ENCODE data around the gene NR4A1. TPM values are rescaled to one million over a fixed set of nuclear protein-coding genes. Genes with fewer than 3 reads are reported as not detected.

The NR4A1 gene
- total RNA-seq, 1 donor from 2014 or later: 2.3 TPM

DNA sequence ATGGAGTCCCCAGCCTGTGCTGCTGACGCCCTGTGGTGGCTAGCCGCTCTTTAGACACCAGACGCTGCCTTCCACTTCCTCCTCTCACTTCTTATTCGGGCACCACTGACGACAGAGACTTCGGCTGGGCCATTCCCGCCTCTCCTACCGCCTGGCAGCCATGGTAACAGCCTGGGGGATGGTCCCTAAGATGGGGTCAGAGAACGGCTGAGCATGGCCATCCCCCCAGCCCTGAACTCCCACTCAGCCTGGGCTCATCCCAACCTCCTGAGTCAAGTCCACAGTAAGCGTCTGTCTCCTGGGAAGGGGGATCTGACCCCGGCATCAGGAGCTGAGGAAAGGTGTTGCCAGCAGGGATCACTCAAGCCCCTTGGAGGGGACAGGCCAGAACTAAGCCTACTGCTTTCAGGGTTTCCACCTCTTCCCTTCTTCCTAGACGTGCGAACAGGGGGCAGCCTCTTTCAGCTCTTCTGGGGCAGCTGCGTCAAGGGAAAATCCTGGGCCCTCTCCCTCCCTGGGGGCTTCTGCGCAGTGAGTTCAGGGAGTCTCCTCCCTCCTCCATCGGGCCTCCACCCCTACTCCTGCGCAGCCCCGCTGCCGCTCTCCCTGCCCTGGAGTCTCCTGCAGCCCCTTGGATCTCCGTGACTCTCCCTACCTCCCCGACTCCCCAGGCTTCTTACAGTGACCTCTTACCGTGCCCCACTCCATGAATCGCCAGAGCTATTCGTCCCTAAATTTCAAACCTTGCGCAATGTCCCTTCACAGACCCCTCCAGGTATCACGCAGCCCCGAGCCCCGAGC, 45.1 kb upstream of the NR4A1 start:
- Histone ChIP-seq H3K4me3 (ENCODE audit: insufficient read depth, low read depth, low read length) (peak overlapping the region; percentile 23), H3K27me3 (ENCODE audit: insufficient read depth, low read length) (peaks cover 7% of the 10 kb centered on the region), H3K27ac (ENCODE audit: low read depth, low read length) (no peak overlapping the region), H3K4me1 (ENCODE audit: insufficient read depth, low read length) (peaks cover 21% of the 10 kb centered on the region), H3K4me2 (ENCODE audit: low read length) (peak overlapping the region; percentile 91), H3K9ac (ENCODE audit: low read length) (peak overlapping the region; percentile 31), H2AFZ (ENCODE audit: low read depth, low read length) (no peak overlapping the region), H4K20me1 (ENCODE audit: insufficient read depth, low read length) (peaks cover 11% of the 10 kb centered on the region), H3K79me2 (ENCODE audit: insufficient read depth, low read length) (no peaks in the 10 kb centered on the region), H3K36me3 (ENCODE audit: insufficient read depth, low read length) (no peaks in the 10 kb centered on the region), H3K9me3 (ENCODE audit: insufficient read depth, low read depth, low read length) (no peaks in the 10 kb centered on the region)
- H3K4me3 Mint-ChIP-seq (ENCODE audit: unreplicated experiment): peak overlapping the region; percentile 89
- H3K36me3 Mint-ChIP-seq (ENCODE audit: low read depth, unreplicated experiment): no peaks in the 10 kb centered on the region
- peak overlapping the region; percentile 87 for H3K27ac Mint-ChIP-seq (ENCODE audit: unreplicated experiment)
- no peaks in the 10 kb centered on the region for H3K9me3 Mint-ChIP-seq (ENCODE audit: unreplicated experiment)
- peaks cover 24% of the 10 kb centered on the region for H3K4me1 Mint-ChIP-seq (ENCODE audit: low read depth, unreplicated experiment)
- FAIRE-seq (no peak), DNase-seq (ENCODE audit: low read depth) (no peak)
- peaks cover 14% of the 10 kb centered on the region for H3K27me3 Mint-ChIP-seq (ENCODE audit: low read depth, unreplicated experiment)
- TF ChIP-seq EZH2 (IDR thresholded peaks at IDR 0.05; ENCODE audit: insufficient read depth, low read length): no peak
- TF ChIP-seq, protein P1, sequence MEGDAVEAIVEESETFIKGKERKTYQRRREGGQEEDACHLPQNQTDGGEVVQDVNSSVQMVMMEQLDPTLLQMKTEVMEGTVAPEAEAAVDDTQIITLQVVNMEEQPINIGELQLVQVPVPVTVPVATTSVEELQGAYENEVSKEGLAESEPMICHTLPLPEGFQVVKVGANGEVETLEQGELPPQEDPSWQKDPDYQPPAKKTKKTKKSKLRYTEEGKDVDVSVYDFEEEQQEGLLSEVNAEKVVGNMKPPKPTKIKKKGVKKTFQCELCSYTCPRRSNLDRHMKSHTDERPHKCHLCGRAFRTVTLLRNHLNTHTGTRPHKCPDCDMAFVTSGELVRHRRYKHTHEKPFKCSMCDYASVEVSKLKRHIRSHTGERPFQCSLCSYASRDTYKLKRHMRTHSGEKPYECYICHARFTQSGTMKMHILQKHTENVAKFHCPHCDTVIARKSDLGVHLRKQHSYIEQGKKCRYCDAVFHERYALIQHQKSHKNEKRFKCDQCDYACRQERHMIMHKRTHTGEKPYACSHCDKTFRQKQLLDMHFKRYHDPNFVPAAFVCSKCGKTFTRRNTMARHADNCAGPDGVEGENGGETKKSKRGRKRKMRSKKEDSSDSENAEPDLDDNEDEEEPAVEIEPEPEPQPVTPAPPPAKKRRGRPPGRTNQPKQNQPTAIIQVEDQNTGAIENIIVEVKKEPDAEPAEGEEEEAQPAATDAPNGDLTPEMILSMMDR (IDR thresholded peaks at IDR 0.05; ENCODE audit: insufficient read depth, low read depth, low read length): no peak

DNA sequence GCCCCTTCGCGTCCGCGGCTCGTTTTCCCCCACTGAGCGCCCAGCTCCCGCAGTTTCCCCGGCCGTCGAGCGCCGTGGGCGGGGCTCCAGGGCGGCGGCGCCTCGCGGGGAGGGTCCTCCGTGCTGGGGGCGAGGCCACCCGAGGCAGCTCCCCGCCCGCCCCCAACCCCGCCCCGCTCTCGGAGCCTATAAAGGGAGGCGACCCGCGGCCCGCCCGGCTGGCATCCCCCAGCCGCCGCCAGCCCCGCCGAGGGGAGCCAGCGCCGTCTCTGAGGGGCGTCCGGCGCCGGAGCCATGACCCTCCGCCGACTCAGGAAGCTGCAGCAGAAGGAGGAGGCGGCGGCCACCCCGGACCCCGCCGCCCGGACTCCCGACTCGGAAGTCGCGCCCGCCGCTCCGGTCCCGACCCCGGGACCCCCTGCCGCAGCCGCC, 44.5 kb upstream of the NR4A1 start, which contains the start of gene TAMALIN:
TAMALIN (plus strand) TSS at position 221 of the 432 bp plus-strand sequence; CDS start at position 295, 74 bp downstream.
- H3K36me3 Mint-ChIP-seq (ENCODE audit: low read depth, unreplicated experiment): peaks cover 2% of the 10 kb centered on the region
- Histone ChIP-seq H3K4me2 (ENCODE audit: low read length) (peak within 1 kb of the TSS; percentile 91), H2AFZ (ENCODE audit: low read depth, low read length) (peak within 1 kb of the TSS; percentile 56), H3K9me3 (ENCODE audit: insufficient read depth, low read depth, low read length) (no peaks in the 10 kb centered on the region), H3K27ac (ENCODE audit: low read depth, low read length) (no peak within 1 kb of the TSS), H4K20me1 (ENCODE audit: insufficient read depth, low read length) (peaks cover 11% of the 10 kb centered on the region), H3K27me3 (ENCODE audit: insufficient read depth, low read length) (peaks cover 7% of the 10 kb centered on the region), H3K9ac (ENCODE audit: low read length) (peak within 1 kb of the TSS; percentile 71), H3K36me3 (ENCODE audit: insufficient read depth, low read length) (no peaks in the 10 kb centered on the region), H3K4me1 (ENCODE audit: insufficient read depth, low read length) (peaks cover 21% of the 10 kb centered on the region), H3K4me3 (ENCODE audit: insufficient read depth, low read depth, low read length) (peak within 1 kb of the TSS; percentile 57), H3K79me2 (ENCODE audit: insufficient read depth, low read length) (no peaks in the 10 kb centered on the region)
- DNase-seq (ENCODE audit: low read depth) (peak; percentile 26), FAIRE-seq (no peak)
- H3K27me3 Mint-ChIP-seq (ENCODE audit: low read depth, unreplicated experiment): peaks cover 14% of the 10 kb centered on the region
- peak within 1 kb of the TSS; percentile 89 for H3K4me3 Mint-ChIP-seq (ENCODE audit: unreplicated experiment)
- peaks cover 24% of the 10 kb centered on the region for H3K4me1 Mint-ChIP-seq (ENCODE audit: low read depth, unreplicated experiment)
- no peaks in the 10 kb centered on the region for H3K9me3 Mint-ChIP-seq (ENCODE audit: unreplicated experiment)
- peak within 1 kb of the TSS; percentile 87 for H3K27ac Mint-ChIP-seq (ENCODE audit: unreplicated experiment)
- no peak for TF ChIP-seq EZH2 (IDR thresholded peaks at IDR 0.05; ENCODE audit: insufficient read depth, low read length)
- TF ChIP-seq, protein P1 (IDR thresholded peaks at IDR 0.05; ENCODE audit: insufficient read depth, low read depth, low read length): no peak

Measured in astrocyte (in vitro differentiated cells and primary cell).